ENCODE data around the gene DDAH2.

The DDAH2 gene

DNA sequence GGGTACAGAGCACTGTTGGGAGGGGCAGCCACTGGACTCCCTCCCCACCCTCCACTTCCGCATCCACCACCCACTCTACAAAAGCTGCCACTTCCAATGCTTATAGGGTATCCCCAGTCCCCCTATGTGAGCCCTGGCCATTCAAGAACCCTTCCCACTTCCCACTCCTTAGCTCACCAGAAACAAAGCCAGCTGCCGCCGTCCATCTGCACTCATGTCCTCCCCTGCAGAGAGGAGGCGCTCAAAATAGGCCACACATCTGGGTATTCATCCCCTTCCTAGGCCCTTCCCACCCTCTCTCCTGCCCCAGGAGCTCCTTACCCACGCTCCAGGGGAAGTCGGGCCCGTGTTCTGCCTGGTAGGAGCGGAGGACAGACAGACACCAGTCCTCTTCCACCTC, 41.8 kb downstream of the DDAH2 start:
- TF ChIP-seq, protein P1, sequence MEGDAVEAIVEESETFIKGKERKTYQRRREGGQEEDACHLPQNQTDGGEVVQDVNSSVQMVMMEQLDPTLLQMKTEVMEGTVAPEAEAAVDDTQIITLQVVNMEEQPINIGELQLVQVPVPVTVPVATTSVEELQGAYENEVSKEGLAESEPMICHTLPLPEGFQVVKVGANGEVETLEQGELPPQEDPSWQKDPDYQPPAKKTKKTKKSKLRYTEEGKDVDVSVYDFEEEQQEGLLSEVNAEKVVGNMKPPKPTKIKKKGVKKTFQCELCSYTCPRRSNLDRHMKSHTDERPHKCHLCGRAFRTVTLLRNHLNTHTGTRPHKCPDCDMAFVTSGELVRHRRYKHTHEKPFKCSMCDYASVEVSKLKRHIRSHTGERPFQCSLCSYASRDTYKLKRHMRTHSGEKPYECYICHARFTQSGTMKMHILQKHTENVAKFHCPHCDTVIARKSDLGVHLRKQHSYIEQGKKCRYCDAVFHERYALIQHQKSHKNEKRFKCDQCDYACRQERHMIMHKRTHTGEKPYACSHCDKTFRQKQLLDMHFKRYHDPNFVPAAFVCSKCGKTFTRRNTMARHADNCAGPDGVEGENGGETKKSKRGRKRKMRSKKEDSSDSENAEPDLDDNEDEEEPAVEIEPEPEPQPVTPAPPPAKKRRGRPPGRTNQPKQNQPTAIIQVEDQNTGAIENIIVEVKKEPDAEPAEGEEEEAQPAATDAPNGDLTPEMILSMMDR (IDR thresholded peaks at IDR 0.05; ENCODE audit: low read depth, low read length) = no peak
- DNase-seq = no peak
- H3K27me3 ChIP-seq = no peaks in the 10 kb centered on the region
- H3K4me1 ChIP-seq = no peaks in the 10 kb centered on the region
- H3K36me3 ChIP-seq = no peaks in the 10 kb centered on the region
- no peak overlapping the region for H3K4me3 ChIP-seq (ENCODE audit: low read depth, low read length)
- H3K9me3 ChIP-seq = no peaks in the 10 kb centered on the region

DNA sequence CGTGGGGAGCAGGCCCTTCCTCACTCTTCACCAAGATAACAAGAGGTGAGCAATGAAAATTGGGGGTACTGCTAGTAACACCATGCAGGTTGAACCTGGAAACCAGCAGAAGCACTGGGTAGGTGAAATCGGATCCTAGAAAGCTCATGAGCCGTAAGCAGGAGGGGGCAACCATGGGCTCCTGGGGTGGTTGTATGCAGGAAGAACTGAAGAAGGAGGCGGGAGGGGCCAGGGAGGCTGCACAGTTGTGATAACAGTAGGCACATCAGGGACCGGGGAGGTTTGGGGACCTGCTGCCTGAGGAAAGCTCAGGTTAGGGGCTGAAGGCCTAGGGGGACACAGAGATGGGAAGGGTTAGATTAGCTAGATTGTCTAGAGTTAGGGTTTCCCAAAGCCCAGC, 42.6 kb downstream of the DDAH2 start:
- H3K36me3 ChIP-seq = no peaks in the 10 kb centered on the region
- no peaks in the 10 kb centered on the region for H3K9me3 ChIP-seq
- TF ChIP-seq, protein P1 (IDR thresholded peaks at IDR 0.05; ENCODE audit: low read depth, low read length) = no peak
- no peak overlapping the region for H3K4me3 ChIP-seq (ENCODE audit: low read depth, low read length)
- H3K27me3 ChIP-seq = no peaks in the 10 kb centered on the region
- DNase-seq = no peak
- no peaks in the 10 kb centered on the region for H3K4me1 ChIP-seq

DNA sequence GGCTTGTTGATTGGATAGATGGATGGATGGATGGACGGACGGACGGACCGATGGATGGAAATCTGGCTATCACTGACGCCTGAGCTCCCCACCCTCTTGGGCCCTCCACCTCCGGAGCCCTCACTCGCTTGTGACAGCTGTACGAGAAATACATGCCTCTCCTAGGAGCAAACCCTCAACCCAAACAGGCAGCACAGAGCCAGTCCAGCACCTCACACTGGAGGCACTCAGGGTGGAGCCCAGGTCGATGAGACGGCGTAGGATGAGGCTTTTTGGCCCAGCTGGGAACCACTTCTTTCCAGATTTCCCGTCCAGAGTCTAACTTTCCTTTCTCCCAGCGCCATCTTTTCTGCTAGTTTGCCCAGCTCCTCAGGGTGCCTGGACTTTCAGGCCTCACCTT, 45.5 kb downstream of the DDAH2 start:
- TF ChIP-seq, protein P1 (IDR thresholded peaks at IDR 0.05; ENCODE audit: low read depth, low read length) = no peak
- no peak for DNase-seq
- Histone ChIP-seq H3K36me3 (no peaks in the 10 kb centered on the region), H3K4me1 (no peaks in the 10 kb centered on the region), H3K27me3 (no peaks in the 10 kb centered on the region), H3K9me3 (no peaks in the 10 kb centered on the region), H3K4me3 (ENCODE audit: low read depth, low read length) (no peak overlapping the region)

DNA sequence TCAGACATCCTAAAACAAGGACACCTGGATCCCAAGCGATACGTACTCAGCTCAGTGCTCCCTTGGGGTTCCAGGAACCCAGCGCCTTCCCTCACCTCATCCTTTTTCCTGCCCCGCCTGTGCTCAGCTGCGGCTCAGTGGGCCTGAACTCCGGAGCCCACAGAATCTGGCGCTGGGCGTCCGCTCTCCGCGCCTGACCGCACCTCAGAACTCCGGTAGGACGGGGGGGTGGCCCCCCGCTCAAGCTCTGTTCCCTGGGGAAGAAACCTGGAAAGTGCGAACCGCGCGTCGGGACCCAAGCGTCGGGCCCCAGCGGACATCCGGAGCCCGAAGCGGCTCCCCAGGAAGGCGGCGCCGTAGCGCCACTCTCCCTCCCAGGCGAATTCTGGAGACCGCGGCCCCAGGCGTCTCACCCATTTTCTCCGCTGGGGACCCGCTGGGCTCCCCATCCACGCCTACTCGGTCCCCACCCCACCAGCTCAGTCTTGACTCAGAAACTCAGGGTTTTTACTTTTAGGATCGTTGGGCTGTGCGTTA, 47.9 kb downstream of the DDAH2 start:
- no peaks in the 10 kb centered on the region for H3K36me3 ChIP-seq
- H3K4me1 ChIP-seq = no peaks in the 10 kb centered on the region
- peak; percentile 53 for DNase-seq
- no peaks in the 10 kb centered on the region for H3K9me3 ChIP-seq
- TF ChIP-seq, protein P1 (IDR thresholded peaks at IDR 0.05; ENCODE audit: low read depth, low read length) = peak; percentile 29; the same call in 1 of the 2 replicates
- peak overlapping the region; percentile 70 for H3K4me3 ChIP-seq (ENCODE audit: low read depth, low read length)
- H3K27me3 ChIP-seq = no peaks in the 10 kb centered on the region; the same call in 1 of the 2 replicates

DNA sequence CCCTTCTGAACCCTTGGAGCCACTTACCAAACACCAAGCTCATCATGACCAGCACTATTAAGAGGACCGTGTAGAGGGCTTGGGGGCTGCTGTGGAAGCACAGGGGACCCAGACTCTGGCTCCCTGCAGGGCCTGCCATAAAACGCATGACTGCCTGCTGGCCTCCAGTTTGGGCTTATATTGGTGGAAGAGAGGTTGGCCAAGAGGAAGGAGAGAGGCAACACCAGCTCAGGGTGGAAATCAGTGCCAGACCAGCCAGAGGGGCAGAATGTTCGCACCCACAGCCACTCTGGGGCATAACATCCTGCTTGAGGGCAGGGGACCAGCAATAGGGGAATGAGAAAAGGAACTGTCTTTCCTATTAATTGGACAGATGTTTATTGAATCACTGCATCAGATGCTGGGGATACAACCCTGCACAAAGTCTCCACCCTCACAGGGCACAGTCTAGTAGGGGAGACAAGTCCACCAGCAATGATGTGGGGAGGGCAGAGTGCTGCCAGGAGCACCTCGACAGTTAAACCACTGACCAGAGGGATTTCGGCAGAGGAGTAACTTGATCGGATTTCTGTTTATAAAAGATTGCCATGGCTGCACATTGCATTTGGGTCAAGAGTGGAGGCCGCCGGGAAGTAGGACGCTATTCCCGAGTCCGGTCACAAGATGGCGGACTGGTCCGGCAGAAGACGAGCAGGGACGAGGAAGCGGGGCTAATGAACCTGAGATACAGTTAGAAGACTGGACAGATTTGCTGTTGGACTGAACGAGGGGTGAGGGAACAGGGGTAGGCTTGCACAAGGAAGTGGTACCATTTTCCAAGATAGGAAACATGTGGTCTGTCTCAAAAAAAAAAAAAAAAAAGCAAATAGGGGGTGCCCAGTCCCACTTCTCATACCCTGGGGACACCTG, 48.6 kb downstream of the DDAH2 start, which contains the start of gene LY6G5C:
Gene LY6G5C (minus strand): TSS at position 842 of the 909 bp plus-strand sequence. CDS start 694 bp downstream, at position 148.
- TF ChIP-seq, protein P1 (IDR thresholded peaks at IDR 0.05; ENCODE audit: low read depth, low read length) = peak; percentile 63
- Histone ChIP-seq H3K27me3 (no peaks in the 10 kb centered on the region; the same call in 1 of the 2 replicates), H3K4me1 (no peaks in the 10 kb centered on the region), H3K9me3 (no peaks in the 10 kb centered on the region), H3K4me3 (ENCODE audit: low read depth, low read length) (peak within 1 kb of the TSS; percentile 70), H3K36me3 (no peaks in the 10 kb centered on the region)
- peak; percentile 85 for DNase-seq

- no peaks in the 10 kb centered on the region; the same call in 1 of the 2 replicates for H3K27me3 ChIP-seq
- TF ChIP-seq, protein P1 (IDR thresholded peaks at IDR 0.05; ENCODE audit: low read depth, low read length) = no peak
These were observed 51.1 kb downstream of the DDAH2 start for GRCh38 chr6:31677955-31678354.

More at GRCh38 chr6:31677955-31678354, 51.1 kb downstream of the DDAH2 start:
- H3K4me3 ChIP-seq (ENCODE audit: low read depth, low read length) = no peak overlapping the region
- no peak for DNase-seq
- no peaks in the 10 kb centered on the region for H3K9me3 ChIP-seq
- peaks cover 2% of the 10 kb centered on the region for H3K36me3 ChIP-seq
- H3K4me1 ChIP-seq = no peaks in the 10 kb centered on the region

Data from BE2C (cell line).